Measurements from ENCODE around the gene TNXB.

Gene TNXB, protein sequence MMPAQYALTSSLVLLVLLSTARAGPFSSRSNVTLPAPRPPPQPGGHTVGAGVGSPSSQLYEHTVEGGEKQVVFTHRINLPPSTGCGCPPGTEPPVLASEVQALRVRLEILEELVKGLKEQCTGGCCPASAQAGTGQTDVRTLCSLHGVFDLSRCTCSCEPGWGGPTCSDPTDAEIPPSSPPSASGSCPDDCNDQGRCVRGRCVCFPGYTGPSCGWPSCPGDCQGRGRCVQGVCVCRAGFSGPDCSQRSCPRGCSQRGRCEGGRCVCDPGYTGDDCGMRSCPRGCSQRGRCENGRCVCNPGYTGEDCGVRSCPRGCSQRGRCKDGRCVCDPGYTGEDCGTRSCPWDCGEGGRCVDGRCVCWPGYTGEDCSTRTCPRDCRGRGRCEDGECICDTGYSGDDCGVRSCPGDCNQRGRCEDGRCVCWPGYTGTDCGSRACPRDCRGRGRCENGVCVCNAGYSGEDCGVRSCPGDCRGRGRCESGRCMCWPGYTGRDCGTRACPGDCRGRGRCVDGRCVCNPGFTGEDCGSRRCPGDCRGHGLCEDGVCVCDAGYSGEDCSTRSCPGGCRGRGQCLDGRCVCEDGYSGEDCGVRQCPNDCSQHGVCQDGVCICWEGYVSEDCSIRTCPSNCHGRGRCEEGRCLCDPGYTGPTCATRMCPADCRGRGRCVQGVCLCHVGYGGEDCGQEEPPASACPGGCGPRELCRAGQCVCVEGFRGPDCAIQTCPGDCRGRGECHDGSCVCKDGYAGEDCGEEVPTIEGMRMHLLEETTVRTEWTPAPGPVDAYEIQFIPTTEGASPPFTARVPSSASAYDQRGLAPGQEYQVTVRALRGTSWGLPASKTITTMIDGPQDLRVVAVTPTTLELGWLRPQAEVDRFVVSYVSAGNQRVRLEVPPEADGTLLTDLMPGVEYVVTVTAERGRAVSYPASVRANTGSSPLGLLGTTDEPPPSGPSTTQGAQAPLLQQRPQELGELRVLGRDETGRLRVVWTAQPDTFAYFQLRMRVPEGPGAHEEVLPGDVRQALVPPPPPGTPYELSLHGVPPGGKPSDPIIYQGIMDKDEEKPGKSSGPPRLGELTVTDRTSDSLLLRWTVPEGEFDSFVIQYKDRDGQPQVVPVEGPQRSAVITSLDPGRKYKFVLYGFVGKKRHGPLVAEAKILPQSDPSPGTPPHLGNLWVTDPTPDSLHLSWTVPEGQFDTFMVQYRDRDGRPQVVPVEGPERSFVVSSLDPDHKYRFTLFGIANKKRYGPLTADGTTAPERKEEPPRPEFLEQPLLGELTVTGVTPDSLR (N-terminal part only)

DNA sequence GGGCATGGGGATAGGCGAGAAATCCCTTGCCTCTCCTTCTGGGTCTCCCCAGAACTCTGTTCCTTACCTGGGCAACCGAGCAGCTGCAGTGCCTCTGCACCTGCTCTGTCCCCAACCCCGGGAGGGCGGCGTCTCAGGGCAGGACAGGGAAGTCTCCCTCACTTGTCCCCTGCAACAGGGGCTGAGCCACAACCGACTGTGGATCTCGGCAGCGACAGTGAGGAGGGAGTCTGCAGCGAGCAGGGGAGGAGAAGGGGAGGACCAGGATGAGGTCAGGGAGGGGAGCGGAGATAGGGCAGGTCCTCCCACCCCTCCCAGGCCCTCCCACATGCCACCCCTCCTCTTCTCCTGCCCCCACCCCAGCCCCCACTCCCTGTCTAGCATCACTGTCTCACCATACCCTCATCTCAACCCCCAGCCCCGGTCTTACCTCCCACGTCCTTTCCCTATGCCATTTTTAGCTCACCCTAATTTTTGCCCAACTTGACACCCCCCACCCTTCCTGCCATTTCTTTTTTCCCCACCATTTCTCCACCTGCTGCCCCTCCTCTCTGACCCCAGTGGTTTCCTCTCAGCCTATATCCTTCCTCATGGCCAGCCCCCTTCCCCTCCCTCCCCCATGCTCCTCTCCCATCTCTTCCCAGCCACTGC is at the start of gene TNXB:
Gene TNXB, minus strand, starts transcription at position 225 of the 651 bp plus-strand sequence. CDS start 11,140 bp downstream, outside the sequence.
- no peak for DNase-seq (ENCODE audit: low spot score)

DNA sequence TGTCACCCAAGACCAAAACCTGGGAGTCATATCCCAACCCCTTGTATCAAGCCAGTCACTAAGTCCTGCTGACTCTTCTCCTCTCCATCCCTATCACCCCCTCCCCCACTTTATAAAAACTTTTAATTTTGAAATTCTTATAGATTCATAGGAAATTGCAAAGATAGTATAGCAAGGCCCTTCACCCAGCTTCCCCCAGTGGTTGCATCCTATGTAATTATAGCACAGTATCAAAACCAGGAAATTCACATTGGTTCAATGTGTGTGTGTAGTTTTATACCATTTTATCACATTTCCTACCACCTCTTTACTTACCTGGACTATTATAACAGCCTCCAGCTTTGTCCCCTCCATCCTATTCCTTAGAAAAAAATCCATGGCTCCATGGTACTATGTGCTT is 48.9 kb upstream of the TNXB start:
- no peak for DNase-seq (ENCODE audit: low spot score)

DNA sequence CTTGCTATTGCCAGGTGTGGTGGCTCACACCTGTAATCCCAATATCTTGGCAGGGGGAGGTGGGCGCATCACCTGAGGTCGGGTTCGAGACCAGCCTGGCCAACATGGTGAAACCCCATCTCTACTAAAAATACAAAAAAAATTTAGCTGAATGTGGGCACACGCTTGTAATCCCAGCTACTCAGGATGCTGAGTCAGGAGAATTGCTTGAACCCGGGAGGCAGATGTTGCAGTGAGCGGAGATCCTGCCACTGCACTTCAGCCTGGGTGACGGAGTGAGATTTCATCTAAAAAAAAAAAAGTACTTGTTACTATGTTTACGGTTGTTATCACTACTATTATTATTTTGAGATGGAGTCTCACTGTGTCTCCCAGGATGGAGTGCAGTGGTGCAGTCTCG is 47.8 kb upstream of the TNXB start:
- no peak for DNase-seq (ENCODE audit: low spot score)

DNA sequence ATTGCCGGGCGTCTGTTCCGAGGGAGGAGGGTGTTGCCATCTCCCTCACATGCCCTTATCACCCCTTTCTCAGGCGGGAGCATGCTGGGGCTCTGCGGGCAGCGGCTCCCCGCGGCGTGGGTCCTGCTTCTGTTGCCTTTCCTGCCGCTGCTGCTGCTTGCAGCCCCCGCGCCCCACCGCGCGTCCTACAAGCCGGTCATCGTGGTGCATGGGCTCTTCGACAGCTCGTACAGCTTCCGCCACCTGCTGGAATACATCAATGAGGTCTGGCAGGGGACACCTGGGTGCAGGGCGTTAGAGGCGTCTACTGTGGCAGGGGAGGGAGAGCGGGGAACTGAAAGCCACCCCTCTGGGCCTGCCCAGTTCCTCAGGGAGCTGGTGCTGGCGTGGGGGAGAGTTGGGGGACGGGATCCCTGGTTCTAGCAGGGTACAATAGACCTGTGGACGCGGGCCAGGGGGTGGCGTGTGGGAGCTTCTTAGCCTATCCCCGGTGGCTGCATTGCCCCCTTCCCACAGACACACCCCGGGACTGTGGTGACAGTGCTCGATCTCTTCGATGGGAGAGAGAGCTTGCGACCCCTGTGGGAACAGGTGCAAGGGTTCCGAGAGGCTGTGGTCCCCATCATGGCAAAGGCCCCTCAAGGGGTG is 45.5 kb upstream of the TNXB start:
- peak; percentile 69 for DNase-seq (ENCODE audit: low spot score)

DNA sequence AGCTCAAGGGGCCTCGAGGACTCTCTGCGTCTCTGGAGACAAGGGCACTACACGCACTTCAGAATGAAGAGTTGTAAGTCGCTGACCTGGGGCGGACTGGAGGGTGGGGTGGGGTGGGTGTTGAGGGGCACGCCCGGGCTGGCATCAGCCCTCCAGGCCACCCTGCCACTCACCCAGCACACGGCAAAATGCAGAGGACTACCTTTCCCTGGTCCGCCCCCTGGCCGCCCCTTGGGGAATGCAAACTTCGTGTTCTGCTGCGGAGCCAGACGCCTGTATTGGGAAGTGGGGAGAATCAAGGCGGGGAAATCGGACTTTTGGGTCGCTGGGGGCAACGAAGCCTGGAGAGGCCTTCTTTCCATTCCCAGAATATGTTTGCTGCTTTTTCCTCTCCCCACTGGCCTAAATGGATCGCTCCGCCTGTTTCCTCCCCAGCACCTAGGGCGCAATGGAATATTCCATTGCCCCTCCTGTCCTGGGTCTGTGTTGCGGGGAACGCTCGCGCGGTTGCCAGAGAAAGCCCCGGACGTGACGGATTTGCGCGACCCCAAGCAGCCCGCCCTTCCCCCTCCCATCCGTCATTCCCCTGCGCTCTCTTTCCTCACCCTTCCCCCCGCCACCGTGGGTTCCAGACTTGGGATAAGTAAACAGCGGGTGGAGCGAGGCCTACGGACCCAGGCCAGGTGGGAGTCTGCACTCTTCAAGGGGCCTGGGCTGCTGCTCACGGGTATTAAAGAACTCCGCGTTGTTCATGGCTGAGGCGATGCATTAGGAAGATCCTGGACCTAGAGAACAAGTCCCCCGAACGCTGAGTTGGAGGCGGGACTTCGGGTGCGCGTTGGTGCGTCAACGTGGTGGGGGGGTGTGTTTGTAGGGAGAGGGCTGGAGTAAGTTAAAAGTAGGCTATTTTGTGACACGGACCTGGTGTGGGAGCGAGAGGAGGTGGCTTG is 44.7 kb upstream of the TNXB start, which contains the start of gene PPT2:
Gene PPT2, plus strand, starts transcription at position 578 of the 950 bp plus-strand sequence. CDS start 454 bp downstream, outside the sequence.
- peak; percentile 57 for DNase-seq (ENCODE audit: low spot score)

DNA sequence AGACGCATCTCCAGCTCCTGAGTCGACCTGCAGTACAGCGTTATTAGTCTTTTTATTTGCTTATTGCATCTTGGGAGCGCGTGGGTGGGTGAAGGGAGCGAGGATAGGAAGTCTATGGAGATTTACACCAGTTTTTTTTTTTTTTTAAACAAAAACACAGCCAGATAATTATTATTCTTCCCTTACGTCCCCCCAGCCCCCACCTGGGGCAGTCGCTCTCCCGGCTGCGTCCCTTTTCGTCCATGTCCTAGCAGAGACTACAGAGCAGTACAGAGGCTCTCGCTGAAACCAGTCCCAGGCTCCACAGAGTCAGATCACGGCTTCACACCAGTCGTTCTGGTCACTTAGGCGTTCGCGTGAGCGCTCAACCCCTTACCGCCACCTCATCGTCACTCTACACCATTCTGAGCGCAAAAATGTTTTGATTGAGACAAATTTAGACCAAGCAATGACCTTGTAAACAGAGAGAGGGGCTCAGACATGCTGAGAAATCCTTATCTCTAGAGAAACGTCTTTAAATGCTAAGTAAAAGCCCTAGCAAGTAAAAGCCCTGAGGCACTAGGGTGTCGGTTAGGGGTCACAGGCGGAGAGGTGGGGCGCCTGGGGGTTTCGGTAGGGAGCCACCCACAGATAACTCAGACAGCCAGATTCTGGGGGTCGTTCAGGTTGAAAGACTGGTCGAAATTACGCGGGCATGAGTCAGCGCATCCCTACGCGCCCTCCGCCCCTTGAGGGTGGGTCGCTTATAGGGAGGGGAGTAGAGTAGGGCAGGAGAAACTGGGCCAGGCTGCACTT is 43.8 kb upstream of the TNXB start:
- no peak for DNase-seq (ENCODE audit: low spot score)

DNA sequence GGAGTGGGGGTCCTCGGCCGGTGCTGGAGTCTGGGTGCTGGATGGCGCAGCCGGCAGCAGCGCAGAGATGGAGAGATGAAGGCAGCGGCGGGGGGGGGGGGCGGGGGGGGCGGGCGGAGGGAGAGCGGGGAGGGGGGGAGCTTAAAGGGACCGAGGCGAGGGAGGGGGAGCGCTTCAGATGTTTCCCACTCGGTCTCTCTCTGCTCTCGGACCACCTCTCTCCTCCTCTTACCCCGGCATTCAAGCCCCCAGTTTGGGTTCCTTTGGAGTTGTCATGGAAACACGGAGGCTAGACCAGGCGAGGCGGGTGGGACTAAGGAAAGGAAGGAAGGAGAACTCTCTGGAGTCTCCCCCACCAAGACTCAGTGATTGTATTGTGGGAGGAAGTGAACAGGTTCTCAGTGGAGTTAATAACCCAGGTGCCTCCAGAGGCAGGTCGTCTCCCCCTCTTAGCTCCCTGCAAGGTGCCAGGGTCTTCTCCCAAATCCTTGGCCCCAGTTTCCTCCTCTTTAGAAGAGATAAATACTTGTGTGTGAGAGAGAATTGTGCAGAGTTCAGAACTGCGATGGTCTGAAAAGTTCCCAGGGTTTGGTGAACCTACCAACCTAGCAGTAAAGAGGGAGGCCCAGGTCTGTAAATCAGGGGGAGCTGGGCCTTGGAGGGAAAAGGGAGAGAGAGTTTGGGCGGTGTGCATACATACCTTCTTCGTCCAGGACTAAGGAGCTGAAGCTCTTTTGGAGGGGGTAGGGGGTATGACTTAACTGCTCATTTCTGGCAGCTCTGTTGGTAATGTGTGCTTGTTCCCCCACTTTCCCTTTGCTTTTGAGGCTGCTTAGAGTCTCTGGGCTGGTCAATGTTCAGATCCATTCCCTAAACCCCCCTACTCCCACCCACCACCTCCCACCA is 43.0 kb upstream of the TNXB start, which contains the start of gene PRRT1:
Gene PRRT1, minus strand, starts transcription at position 77 of the 906 bp plus-strand sequence. CDS start 112 bp downstream, outside the sequence.
- no peak for DNase-seq (ENCODE audit: low spot score)

DNA sequence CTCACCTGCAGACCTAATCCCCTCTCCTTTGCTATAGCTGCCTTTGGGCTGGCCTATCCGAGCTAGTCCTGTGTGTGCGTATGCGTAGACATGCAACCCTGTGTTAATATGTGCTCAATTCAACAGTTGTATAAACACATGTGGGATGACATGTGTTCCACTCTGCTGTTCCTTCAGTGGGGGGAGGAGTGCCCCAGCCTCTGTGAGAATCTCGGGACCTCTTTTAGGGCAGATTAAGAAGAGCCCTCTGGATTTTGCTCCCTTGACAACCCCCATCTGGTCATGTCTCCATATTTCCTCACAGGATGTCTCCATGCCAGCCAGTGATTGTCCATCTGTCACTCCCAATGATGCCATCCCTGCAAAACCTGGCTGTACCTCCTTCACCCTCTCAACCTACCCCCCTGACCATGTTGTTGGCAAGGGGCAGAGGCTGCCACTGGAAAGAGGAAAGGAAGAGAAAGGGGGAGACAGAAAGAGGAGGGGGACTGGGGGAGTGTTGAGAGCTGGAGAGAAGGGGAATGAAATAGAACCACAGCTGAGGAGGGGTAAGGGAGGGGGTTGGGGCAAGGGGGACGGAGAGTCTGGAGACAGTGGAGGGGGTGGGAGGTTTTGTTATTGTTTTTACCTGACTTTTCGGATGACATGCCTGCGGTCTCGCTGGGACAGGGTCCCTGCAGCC is 42.2 kb upstream of the TNXB start:
- no peak for DNase-seq (ENCODE audit: low spot score)

DNA sequence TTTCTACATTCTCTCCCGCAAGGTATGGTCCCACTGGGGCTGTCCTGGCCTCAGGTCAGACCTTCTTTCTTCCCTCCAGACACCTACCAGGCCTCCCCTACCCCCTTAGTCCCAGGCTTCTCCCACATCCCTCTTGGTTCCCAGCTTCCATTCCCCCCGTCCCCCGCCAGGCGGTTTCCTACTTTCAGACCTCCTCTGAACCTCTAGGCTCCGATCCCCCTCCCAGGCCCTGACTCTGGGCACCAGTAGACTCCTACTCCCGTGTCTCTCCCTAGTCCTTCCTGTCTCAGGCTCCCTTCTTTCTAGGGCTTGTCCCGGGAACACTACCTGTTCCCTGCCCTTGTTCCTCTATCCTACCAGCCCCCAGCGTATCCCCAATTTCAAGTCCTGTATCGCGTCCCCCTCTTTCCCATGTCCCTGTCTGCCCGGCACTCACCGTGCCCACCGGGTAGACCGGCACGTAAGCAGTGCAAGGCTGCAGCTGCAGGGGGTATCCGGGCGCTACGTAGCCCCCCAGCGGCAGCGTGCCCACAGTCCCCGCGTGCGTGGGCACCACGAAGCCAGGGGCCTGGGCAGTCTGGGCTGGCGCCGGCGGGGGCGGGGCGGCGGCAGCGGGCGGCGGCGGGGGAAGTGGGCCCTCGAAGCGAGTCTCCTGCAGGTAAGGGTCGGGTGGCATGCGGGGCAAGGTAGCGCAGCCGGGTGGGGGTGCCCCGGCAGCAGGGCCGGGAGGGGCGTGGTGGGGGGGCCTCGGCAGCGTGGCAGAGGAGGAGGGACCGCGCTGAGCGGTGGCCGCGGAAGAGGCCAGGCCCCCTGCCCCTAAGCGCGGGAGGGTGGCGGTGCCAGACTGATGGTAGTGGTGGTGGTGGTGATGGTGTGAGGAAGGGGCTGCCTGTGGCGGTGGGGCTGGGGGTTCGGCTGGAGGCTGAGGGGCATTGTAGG is 41.1 kb upstream of the TNXB start:
- DNase-seq (ENCODE audit: low spot score), result no peak

DNA sequence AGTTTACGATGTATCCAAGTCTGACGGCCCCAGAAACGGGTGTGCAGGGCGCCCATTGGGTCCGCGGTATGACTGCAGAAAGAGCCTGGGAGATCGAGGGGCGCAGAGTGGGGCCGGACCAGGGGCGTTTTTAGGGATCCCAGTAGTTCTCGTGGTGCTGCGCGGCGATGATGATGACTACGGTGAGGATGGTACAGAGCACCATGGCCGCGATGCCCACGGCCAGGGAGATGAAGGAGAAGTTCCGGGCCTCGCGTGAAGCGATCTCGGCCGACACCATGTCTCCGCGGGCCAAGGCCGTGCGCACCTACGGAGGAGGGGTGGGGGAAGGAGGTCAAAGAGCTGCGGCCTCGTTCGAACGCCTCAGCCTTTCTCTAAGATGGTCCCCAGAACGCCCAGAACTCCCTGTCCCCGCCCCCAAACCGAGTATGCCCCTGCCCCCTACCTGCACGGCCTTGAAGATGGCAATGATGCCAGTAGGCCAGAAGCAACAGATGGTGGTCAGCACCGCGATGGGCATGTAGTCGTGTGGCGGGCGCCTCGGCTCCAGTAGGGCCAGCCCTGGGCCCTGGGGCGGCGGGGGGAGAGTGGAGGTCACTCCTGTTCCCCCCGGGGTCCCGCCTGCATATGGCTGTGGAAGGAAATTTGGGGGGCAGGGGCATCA is 40.1 kb upstream of the TNXB start:
- no peak for DNase-seq (ENCODE audit: low spot score)

DNA sequence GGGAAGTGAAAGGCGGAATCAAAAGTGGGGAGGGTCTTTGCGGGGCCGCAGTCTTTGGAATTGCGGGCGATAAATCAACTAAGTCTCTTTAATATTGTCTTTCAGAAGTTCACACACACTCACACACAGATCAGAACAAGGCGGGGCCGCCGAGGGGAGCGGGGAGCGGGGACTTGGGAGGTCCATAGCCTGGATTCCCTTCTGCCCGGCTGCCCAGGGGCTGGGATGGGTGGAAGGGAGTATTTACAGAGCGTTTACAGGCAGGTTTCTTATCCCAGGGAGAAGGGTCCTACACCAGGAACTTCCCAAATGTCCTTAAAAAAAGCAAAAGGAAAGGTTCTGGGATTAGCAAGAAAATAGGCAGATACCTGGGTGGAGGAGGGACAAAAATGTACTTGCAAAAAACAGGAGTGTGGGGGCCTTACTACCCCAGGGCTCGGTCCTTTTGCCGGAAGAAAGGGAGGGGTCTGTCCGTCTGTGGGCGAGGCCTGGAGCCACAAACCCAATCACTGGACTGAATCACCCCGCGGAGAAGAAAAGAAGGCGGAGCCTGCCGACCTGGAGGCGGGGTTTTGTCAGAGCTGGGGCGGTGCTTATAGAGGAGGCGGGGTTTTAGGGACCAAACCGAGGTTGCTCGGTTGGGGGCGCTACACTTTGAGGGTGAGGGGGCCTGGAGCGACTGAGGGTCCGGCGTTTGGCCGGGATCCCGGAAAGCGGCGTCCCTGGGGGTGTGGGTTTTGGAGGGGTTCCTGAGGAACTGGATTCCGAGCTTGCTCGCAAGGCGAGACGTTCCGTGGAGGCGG is 39.4 kb upstream of the TNXB start:
- DNase-seq (ENCODE audit: low spot score), result peak; percentile 62

DNA sequence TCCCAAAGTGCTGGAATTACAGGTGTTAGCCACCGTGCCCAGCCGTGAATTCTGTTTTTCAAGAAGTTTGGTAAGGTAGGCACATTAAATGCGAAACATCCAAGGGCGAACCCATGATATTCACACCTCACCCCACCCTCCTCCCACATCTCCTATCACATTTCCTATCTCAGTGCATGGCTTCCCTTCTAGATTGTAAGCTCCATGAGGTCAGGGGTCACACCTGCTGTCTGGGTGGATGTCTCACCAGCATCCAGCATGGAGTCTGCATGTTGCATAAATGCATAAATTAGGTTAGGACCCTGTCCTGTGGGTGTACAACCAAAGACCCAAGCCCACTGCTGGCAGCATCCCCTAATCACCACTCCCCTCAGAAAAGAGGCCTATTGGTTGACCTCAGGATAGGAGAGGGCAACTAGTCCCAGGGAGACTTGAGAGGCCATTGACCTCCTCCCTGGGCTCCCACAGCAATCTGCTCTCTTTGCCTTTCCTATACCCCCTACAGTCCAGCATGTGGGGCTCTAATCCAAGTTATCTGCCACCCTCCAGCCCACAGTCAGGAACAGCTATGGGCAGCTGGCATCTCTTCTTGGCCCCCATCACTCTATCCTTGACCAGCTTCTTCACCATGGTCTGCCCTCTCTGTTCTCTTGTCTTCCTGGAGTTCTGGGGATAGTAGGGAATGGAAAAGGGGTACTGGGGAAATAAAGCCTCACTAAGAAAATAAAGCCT is 38.4 kb upstream of the TNXB start:
- DNase-seq (ENCODE audit: low spot score), result no peak

DNA sequence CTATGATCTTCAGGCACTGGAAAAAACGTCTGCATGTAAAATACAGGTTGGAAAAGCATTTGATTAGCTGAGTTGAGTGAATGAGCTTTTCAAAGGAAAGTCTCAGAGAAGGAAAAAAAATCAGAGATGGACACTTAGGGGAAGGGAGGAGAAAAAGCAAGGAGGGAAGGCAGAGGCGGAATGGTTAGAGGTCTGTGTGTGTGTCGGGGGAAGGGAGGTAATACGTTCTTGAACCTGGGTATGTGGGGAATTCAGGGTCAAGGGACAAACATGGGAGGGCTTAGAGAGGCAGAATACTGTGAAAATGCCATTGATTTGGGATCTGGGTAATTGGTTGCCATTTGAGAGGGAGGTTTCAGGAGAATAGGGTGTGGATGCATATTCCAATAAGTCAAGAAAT is 37.5 kb upstream of the TNXB start:
- DNase-seq (ENCODE audit: low spot score), result no peak

DNA sequence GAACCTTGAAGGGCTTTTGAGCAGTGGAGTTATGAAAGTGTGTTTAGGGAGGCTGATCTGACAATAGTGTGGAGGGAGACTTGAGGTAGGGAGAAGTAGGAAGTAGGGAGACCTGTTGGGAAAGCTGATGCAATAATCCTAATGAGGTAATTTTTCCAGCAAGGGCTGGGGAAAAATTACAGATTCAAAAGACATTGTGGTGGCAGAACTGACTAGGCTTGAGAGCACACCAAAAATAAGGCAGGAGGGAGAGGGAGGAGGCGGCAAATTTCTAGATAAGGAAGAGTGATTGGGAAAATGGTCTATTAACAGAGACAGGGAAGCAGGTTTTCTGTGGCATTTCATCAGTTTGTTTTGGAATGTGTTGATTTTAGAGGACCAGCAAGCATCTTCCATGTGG is 37.1 kb upstream of the TNXB start:
- DNase-seq (ENCODE audit: low spot score), result no peak

Data from CD4-positive, alpha-beta T cell treated with Interleukin-15 for 4 hours (primary cell).